Osteocyte (in vitro differentiated cells): ENCODE results near the gene TMEM175. TPM values are rescaled to one million over a fixed set of nuclear protein-coding genes. Genes with fewer than 3 reads are reported as not detected.
A peak's percentile ranks its signal among the peaks of the same experiment; 100 is the strongest.

Source experiments
- DNase-seq: peaks from one replicate; pipeline ENCODE4 v3.0.0; 2021; ENCODE audit warnings: mixed read lengths; ENCODE audit not compliant: unreplicated experiment; ENCODE audit errors: extremely low spot score
- H3K27ac Mint-ChIP-seq: one replicate; pipeline ENCODE4 v1.8.0; 2021; ENCODE audit warnings: mild to moderate bottlenecking, mixed read lengths; ENCODE audit not compliant: unreplicated experiment
- H3K27me3 Mint-ChIP-seq: one replicate; pipeline ENCODE4 v1.8.0; 2021; ENCODE audit warnings: mixed read lengths; ENCODE audit not compliant: unreplicated experiment
- H3K36me3 Mint-ChIP-seq: one replicate; pipeline ENCODE4 v1.8.0; 2021; ENCODE audit warnings: mixed read lengths; ENCODE audit not compliant: unreplicated experiment
- H3K4me1 Mint-ChIP-seq: one replicate; pipeline ENCODE4 v1.8.0; 2021; ENCODE audit warnings: mixed read lengths; ENCODE audit not compliant: unreplicated experiment
- H3K4me3 Mint-ChIP-seq: one replicate; pipeline ENCODE4 v1.8.0; 2021; ENCODE audit warnings: mild to moderate bottlenecking, moderate library complexity, mixed read lengths; ENCODE audit not compliant: unreplicated experiment
- H3K9me3 Mint-ChIP-seq: one replicate; pipeline ENCODE4 v1.8.0; 2021; ENCODE audit warnings: mixed read lengths; ENCODE audit not compliant: unreplicated experiment
- CTCF ChIP-seq: fragments of 200-600 bp; sonication (generic); IDR thresholded peaks from 2 replicates; pipeline ENCODE4 v1.5.0; 2021; ENCODE audit warnings: antibody characterized with exemption, mild to moderate bottlenecking, moderate library complexity
- total RNA-seq: library from RNA; stranded (reverse); gene quantifications from 2 replicates; pipeline ENCODE4 v1.2.1, GENCODE V29; 2021

TMEM175 gene
- total RNA-seq, 1 donor from 2014 or later, result 39.7 TPM

- Mint-ChIP-seq H3K9me3 (no peaks in the 10 kb centered on the region), H3K36me3 (peaks cover 11% of the 10 kb centered on the region), H3K27me3 (no peaks in the 10 kb centered on the region), H3K27ac (no peak overlapping the region), H3K4me1 (no peaks in the 10 kb centered on the region), H3K4me3 (no peak overlapping the region)
- TF ChIP-seq CTCF, result no peak
- no peak for DNase-seq
Measured at GRCh38 chr4:890036-890695, 42.1 kb upstream of the TMEM175 start.

GRCh38 chr4:891747-892146, 40.5 kb upstream of the TMEM175 start:
- H3K36me3 Mint-ChIP-seq, result peaks cover 10% of the 10 kb centered on the region
- H3K9me3 Mint-ChIP-seq, result no peaks in the 10 kb centered on the region
- no peaks in the 10 kb centered on the region for H3K27me3 Mint-ChIP-seq
- TF ChIP-seq CTCF, result peak; percentile 19
- no peak for DNase-seq
- H3K4me3 Mint-ChIP-seq, result no peak overlapping the region
- no peak overlapping the region for H3K27ac Mint-ChIP-seq
- H3K4me1 Mint-ChIP-seq, result no peaks in the 10 kb centered on the region

GRCh38 chr4:892780-893179, 39.5 kb upstream of the TMEM175 start:
- Mint-ChIP-seq H3K9me3 (no peaks in the 10 kb centered on the region), H3K4me3 (no peak overlapping the region), H3K27me3 (no peaks in the 10 kb centered on the region), H3K27ac (no peak overlapping the region), H3K4me1 (no peaks in the 10 kb centered on the region), H3K36me3 (peaks cover 11% of the 10 kb centered on the region)
- DNase-seq, result no peak
- TF ChIP-seq CTCF, result no peak

- Mint-ChIP-seq H3K36me3 (peaks cover 9% of the 10 kb centered on the region), H3K9me3 (no peaks in the 10 kb centered on the region), H3K27ac (no peak overlapping the region), H3K4me3 (no peak overlapping the region), H3K4me1 (no peaks in the 10 kb centered on the region), H3K27me3 (no peaks in the 10 kb centered on the region)
- TF ChIP-seq CTCF, result no peak
- no peak for DNase-seq
Measured at GRCh38 chr4:893276-893994, 38.8 kb upstream of the TMEM175 start.

- Mint-ChIP-seq H3K36me3 (peaks cover 9% of the 10 kb centered on the region), H3K4me3 (no peak overlapping the region), H3K4me1 (no peaks in the 10 kb centered on the region), H3K27ac (no peak overlapping the region), H3K9me3 (no peaks in the 10 kb centered on the region), H3K27me3 (no peaks in the 10 kb centered on the region)
- no peak for DNase-seq
- no peak for TF ChIP-seq CTCF
Measured at GRCh38 chr4:893995-894705, 38.1 kb upstream of the TMEM175 start.
